GM18909 (cell line): ENCODE data around the gene VWC2L.

ENCODE experiments used
- ATAC-seq: cut with Tn5 transposase; IDR thresholded peaks from one replicate; pipeline ENCODE4 v1.9.1; 2021; ENCODE audit warnings: mild to moderate bottlenecking; ENCODE audit not compliant: unreplicated experiment, poor library complexity

The VWC2L gene

GRCh38 chr2:214465363-214466146 is 54.7 kb downstream of the VWC2L start:
- ATAC-seq = no peak

GRCh38 chr2:214469728-214470127 is 58.9 kb downstream of the VWC2L start:
- ATAC-seq = no peak

DNA sequence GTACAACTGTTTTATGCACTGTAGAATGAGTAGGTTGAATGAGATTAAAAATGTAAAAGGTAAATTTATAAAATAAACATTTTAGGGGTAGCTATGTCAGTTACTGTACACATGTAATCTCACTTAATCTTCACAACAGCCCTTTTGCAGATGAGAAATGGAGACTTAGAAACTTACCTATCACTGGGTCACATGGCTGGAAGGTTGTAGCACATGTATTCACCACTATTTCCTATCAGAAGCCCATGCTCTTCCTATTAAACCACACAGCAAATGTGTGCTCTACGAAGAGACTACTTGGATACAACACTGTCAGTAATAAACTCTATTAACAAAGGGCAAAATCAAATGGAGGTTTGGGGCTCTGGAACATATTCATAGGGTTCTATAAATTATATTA is 60.5 kb downstream of the VWC2L start:
- no peak for ATAC-seq

DNA sequence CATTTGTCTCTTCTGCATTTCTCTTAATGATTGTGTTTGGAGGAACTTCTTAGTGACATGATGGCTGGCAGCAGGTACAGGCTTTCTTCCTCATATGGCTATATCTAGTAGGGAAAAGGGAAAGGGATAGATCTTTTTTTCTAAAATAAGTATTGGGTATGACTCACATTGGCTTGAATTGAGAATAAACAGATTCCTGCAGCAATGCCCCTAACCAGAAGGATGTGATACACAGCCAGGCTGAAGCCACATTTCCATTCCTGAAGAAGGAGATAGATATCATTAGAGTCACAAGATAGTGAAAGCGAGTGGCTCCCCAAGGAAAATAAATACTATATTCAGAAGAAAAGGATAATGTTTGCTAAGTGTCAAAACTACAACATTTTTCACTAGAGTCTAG is 61.1 kb downstream of the VWC2L start:
- no peak for ATAC-seq

- ATAC-seq = no peak
These were observed 66.5 kb downstream of the VWC2L start for GRCh38 chr2:214477305-214477704.

GRCh38 chr2:214481204-214481603 is 70.3 kb downstream of the VWC2L start:
- no peak for ATAC-seq

- no peak for ATAC-seq
These were observed 71.9 kb downstream of the VWC2L start for GRCh38 chr2:214482728-214483127.

DNA sequence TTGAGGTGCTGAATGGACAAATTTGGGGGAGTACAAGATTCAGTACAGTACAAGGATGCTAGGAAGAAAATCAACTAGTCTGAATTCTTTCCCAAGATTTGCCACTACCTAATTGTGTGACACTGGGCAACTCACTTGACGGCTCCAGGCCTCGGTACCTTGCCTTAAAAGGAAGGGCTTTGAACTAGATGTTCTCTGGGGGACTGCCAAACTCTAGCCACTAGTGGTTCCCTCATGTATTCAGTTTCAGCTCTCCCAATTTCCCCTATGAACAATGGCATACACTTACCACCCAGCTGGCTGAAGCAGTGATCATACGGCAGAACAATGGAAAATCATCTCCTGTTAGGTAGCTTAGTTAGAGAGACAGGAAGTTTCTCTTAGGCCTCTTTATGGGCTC is 73.4 kb downstream of the VWC2L start:
- ATAC-seq = no peak

DNA sequence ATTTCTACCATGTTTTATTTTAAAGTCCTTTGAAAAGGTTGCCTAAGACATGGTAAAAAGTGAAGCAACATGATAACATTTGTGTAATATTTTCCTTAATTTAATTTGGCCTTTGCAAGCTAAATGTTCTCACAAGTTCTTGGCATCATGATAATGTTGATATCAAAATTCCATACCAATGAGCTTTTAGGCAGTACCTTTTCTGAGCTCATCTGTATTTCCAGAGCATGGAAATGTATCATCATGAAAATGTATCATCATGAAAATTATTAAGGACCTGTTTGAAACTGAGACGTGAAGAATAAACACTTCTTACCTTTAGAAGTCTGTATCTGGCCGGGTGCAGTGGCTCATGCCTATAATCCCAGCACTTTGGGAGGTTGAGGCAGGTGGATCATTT is 73.8 kb downstream of the VWC2L start:
- ATAC-seq = no peak

DNA sequence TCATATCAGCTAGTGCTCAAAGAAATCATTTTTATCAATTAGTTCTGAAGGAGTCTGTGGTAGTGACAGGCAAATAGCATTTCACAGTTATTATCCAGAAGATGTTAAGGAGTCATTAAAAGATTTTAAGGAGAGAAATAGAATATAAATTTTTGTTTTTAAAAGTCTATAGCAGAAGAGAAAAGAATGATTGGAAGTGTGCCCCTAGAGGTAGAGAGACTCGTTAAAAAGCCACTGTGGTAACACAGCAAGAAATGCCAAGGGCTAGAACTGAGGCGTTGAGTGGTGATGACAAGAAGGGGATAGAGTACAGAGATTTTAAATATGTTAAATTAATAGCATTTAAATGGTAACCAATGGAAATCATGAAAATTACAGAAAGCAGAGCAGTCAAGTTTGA is 78.3 kb downstream of the VWC2L start:
- ATAC-seq = no peak

DNA sequence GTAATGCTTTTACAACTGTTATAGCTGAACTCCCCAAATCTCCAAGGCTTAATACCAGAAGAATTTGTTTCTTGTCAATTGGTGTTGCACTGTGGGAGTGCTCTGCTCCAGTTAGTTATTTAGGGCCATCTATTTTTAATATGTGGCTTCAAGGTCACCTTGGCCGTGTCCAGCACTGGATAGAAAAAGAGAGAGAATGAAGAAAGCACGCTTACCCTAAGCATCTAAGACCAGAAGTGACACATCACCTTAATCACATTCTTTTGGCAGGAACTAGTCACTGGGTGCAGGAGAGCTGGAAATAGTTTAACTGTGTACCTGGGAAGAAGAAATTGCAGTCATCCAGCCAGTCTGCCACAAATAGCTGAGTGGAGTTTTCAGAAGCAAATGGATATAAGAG is 78.8 kb downstream of the VWC2L start:
- no peak for ATAC-seq

DNA sequence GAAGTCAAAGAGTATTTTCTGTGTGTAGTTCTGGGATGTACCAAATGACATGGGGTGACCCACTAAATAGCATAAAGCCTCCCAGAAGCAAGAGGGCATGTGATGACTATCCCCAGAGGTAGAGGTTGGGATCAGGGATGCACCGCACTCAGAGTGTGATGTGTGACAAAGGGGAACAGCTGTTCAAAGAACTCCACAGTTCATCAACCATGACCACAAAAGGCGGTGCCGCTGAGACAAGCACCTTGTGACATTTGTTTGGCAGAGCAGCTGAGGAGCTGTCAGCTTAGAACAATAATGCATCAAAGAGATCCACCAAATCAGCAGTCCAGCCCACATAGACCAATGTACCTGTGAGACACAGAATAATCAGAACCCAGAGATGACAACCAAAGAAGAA is 81.3 kb downstream of the VWC2L start:
- ATAC-seq = no peak

DNA sequence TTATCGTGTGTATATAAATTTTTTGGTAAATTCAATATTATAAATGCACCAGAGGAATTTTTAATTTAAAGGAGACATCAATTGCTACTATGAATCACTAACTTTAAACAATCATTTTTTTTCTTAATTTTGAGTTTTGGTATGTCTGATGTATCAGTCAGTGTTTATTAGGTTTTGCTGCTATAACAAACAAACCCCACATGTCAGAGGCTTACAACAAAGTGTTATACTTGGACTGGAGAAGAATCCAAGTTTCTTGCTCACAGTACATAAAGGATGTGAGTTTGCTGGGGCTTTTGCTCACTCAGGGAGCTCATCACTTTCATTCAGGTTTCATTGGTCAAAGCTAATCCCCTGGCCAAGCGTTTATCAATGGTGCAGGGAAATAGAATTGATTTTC is 81.8 kb downstream of the VWC2L start:
- ATAC-seq = no peak

DNA sequence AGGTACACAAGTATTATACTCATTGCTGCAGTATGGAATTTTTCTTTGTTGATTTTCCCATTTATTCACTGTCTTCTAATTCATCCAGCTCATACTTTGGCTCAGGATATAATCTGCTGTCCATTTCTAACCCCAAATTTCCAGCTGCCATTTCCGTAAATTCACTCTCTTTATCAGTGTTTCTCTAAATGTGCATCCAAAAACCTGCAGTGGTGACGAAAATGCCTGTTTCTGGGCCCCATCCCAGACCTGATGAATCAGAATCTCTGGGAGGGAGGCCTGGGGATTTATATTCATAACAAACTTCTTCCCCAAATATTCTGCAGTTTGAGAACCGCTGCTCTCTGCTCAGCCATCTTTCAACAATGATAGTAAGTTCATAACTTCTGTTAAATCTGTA is 86.6 kb downstream of the VWC2L start:
- ATAC-seq = no peak

DNA sequence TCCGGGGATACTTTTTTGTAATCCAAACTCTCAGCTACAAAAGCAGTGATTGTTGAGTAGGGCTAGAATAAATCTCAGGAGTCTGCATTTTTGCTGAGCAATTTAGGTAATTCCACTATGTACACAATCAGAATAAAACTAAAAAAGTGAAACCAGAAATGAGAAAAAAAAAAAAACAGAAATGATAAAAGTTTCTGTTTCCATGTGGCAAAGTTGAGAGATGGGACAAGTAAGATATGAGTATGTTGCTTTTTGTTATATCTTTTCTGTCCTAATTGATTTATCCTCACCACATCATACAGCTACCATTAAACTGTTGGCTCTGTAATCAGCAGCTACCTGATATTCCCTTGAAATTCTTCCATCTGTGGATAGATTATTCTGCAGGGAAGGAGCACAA is 92.7 kb downstream of the VWC2L start:
- ATAC-seq = no peak

DNA sequence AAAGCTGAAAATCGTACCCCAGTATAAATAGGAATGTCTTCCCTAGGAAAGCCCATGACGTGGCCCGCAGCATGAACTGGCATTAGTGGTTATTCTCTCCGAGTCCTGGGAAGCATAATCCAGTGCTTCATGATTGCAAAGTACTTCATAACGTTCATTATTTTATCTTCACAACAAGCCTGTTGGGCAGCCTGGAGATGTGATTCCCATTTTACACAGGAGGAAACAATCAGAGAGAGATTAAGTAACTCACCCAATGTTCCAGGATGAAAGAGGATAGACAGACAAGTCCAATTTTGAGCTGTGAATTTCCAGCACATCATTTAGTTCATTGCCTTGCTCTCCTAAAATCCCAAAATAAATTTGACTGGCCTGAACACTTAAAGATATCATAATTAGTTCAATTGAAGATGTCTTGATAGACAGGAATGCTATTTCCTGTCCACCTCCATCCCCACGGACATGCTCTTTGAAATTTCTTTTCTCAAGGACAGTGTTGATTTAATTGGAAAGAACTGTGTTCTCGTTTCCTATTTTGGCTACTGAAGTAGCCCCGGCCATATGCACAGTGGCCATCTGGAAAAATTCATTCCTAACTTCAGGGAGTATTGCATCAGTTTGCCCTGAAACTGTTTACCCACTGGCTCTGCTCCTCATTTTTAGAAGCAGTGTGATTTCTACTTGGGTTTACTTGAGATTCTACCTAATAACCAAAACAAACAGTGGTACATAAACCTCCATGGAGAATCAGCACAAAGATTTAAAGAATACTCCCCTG is 93.9 kb downstream of the VWC2L start:
- no peak for ATAC-seq

- ATAC-seq = no peak
These were observed 96.2 kb downstream of the VWC2L start for GRCh38 chr2:214507032-214507431.

- ATAC-seq = no peak
These were observed 103.8 kb downstream of the VWC2L start for GRCh38 chr2:214514704-214515103.

DNA sequence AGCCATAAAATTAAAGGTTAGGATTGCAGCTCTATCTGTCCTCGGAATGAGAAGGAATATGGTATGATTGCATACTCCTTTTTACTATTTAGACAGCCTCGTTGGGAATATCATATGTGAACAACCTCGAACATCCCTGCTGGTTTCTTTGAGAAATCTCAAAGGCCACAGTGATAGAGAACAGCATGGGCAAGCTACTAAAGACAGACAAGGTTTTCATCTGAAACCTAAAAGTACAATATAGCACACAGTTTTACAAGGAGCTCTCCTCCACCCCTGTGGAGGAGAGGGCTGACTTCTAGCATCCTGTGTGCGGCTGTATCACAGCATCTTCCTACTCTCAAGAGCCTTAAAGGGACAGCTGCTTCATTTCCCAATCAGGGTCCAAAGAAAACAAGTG is 104.3 kb downstream of the VWC2L start:
- ATAC-seq = no peak

GRCh38 chr2:214519258-214519818 is 108.5 kb downstream of the VWC2L start:
- no peak for ATAC-seq

GRCh38 chr2:214529021-214529420 is 118.2 kb downstream of the VWC2L start:
- ATAC-seq = no peak

DNA sequence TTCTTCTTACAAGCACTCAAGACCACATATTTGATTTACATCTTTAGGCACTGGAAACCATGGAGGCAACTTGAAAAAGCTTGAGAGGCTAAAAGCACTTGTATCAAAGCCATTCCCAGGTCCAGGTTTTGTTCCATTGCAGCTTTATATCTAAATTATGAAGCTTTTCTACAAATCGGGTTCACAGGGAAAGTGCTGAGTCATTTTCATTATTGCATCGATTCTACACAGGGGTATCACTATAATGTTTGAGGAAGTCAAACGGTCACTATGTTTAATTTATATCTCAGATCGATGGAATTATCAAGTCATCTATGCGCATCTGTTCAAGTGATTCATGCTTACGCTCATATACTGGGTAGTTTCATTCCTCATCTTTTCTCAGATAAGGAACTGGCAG is 118.7 kb downstream of the VWC2L start:
- ATAC-seq = no peak
